PFSK-1 (cell line): ENCODE data around the gene CCDC9B.

ENCODE experiments used
- FOXP2 ChIP-seq: optimal IDR thresholded peaks from 2 replicates; pipeline ENCODE3; 2011; ENCODE audit warnings: borderline replicate concordance, control low read depth, inconsistent platforms; ENCODE audit not compliant: insufficient read depth; ENCODE audit errors: extremely low read length, extremely low read depth
- POLR2AphosphoS5 ChIP-seq: IDR thresholded peaks from 2 replicates; pipeline ENCODE4 v1.6.1; 2012; ENCODE audit warnings: low read depth, mild to moderate bottlenecking, control low read depth, low read length, moderate library complexity

DNA sequence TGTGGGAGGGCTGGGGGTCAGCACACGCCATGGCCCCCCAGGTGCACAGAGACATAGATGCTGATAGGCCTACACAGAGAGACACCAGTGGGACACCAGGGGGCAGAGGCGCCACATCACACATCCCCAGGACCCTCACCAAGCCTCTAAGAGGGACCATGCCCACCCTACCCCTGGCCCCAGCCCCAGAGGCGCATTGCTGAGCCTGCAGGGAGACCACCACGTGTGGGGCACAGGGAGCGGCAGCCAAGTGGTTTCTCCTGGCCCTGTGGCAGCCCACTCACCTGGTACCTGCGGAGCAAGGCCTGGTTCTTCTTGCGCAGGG is 1.2 kb downstream of the CCDC9B start:
- no peak for TF ChIP-seq POLR2AphosphoS5
- no peak for TF ChIP-seq FOXP2
